ENCODE results near the gene CBX5.
A peak's percentile ranks its signal among the peaks of the same experiment; 100 is the strongest.
"Not testable (repeated sequence)": the region's sequence is repeated elsewhere in the genome, so short reads cannot be mapped to it uniquely, and the experiment has no call there.

Gene CBX5

DNA sequence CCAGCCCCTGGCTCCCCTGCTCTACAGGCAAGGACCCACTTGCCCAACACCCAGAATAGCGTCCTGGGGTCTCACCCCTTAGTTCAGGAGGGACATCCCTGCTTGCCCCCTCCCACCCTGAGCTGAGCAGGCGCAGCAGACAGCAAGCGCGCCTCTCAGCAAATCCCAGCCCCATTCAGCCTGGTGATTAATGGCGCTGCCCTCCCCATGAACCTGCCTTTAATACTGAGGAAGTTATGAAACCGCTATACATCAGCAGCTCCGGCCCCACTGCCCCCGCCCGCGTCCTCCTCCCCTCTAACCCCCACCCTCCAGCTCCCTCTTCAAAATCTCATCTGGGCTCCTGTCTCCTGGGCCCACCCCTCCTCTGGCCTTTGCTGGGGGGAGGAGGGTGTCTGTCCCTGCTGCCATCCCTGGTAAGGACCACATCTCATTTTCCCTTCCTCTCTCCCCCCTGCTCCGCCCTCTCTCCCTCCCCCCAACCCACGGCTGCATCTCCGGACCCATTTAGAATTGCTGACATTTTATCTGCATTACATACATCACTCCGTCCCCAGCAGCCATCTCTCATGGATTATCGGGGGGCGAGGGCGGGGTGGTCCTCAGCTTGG is 84.1 kb downstream of the CBX5 start:
- DNase-seq, result no peak

GRCh38 chr12:54195080-54195736 is 84.7 kb downstream of the CBX5 start:
- no peak for DNase-seq

DNA sequence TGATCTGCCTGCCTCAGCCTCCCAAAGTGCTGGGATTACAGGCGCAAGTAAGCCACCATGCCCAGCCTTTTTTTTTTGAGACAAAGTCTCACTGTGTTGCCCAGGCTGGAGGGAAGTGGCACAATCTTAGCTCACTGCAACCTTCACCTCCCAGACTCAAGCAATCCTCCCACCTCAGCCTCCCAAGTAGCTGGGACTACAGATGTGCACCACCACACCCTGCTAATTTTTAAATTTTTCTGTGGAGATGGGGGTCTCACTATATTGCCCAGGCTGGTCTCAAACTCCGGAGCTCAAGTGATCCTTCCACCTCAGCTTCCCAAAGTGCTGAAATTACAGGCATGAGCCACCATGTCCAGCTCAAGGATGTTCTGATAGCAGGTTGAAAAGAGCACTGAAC is 85.3 kb downstream of the CBX5 start:
- not testable (repeated sequence) for DNase-seq

DNA sequence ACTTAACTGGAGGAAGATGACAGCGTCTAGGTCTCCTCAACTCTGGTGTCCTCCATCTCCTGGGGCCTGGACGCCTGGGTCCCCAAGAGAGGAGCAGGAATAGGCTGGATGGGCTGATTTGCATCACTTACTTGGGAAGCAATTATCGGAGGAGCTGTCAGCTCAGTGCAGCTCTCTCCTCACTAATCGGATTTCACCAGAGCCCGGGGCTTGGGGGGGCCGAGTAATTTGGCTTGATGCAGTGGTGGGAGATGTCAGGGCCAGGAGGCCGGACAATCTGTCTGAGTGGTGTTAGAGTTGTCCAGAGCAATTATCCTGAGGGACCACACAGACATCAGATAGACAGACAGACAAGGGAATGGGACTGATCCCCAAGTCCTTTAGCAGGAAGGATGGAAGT is 86.5 kb downstream of the CBX5 start:
- no peak for DNase-seq

- DNase-seq, result peak; percentile 80
Measured at GRCh38 chr12:54191550-54192022, 88.3 kb downstream of the CBX5 start.

DNA sequence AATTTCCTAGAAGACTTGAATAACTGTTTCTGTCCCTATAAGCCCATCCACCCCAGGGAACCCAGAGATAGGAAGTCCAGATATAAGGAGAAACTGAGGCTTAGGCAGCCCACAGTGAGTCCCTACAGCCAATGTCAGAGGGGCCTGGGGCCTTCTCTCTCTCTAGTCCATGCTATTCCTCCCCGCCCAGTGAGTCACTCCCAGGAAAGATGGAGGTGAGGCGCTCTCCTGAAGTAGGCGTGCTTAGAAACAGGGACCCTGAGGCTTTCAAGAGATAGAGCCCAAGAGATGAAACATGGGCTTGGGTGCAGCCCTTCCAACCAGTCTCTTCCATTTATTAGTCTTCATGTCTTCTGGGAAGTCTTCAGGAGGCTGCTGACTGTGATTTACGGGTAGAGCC is 88.8 kb downstream of the CBX5 start:
- no peak for DNase-seq

GRCh38 chr12:54189198-54189539 is 90.8 kb downstream of the CBX5 start:
- DNase-seq, result no peak

DNA sequence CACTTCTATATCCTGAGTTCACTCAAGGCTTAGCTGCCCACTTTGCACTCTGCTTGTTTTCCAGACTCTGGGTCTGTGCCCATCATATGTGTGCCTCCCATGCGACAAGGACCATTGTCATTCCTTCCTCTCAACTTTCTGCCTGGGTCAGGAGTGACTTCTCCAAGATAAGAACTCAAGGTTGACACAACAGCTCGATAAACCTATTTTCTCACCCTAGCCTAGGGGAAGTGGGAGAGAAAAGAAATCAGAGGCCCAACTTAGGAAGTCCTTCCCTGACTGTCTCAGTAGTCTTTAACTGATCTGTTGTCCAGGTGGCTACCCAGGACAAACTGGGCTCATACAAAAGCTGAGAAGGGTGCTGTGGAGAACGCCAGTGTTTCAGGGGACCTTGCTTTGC is 92.8 kb downstream of the CBX5 start:
- no peak for DNase-seq

DNA sequence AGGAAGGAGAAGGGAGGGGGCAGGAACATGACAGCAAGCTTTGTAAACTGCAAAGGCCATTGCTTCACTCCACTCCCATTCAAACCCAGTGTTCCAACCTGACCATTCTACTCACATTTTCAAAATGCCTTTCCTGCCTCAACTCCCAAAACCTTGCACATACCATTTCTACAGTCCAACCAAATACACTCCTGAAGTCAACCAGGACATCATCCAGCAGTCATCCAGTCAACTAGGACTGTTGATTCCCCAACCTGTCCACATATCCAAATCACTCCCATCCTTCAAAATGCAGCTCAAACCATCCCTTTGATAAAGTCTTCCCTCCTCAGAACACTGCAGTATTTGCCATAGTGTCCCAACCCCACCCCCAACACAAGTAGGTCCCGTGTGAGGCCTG is 94.0 kb downstream of the CBX5 start:
- no peak for DNase-seq

DNA sequence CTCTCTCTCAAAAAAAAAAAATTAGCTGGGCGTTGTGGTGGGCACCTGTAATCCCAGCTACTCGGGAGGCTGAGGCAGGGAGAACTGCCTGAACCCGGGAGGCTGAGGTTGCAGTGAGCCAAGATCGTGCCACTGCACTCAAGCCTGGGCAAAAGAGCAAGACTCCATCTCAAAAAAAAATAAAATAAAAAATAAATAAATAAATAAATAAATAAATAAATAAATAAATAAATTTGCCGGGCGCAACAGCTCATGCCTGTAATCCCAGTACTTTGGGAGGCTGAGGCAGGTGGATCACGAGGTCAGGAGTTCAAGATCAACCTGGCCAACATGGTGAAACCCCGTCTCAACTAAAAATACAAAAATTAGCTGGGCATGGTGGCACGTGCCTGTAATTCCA is 94.6 kb downstream of the CBX5 start:
- DNase-seq, result not testable (repeated sequence)

GRCh38 chr12:54184024-54184805 is 95.7 kb downstream of the CBX5 start:
- no peak for DNase-seq

- DNase-seq, result no peak
Measured at GRCh38 chr12:54182981-54183380, 96.9 kb downstream of the CBX5 start.

DNA sequence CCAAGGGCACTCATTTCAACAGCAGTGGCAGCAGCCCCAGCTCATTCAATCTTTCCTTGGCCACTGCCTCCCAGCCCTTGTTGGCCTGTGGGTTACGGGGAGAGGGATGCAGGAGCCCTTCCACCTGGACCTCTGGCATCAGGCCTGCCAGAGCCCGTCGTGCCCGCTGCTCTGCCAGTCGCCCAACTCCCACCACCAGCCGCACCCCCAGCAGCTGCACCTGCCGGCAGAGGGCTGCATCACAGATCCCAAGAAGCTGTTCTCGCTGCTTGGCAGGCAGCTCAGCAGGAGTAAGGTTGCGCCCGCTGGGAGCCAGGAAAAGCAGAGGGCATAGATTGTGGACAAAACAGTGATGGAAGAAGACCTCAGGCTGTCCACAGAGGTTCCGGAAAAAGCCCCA is 97.8 kb downstream of the CBX5 start:
- no peak for DNase-seq

Data from activated naive CD4-positive, alpha-beta T cell treated with Interleukin-2 at 50 U/mL for 16 hours (primary cell).